ENCODE results near the gene PRAMEF12.

The PRAMEF12 gene

GRCh38 chr1:12738934-12739333, 34.6 kb upstream of the PRAMEF12 start:
- no peak for TF ChIP-seq CTCF (IDR thresholded peaks at IDR 0.05)
- Histone ChIP-seq H3K9me3 (ENCODE audit: control insufficient read depth, low read length) (no peaks in the 10 kb centered on the region), H3K4me3 (ENCODE audit: low read depth, low read length) (no peak overlapping the region), H3K4me1 (no peaks in the 10 kb centered on the region), H3K4me2 (ENCODE audit: low read length) (no peak overlapping the region), H2AFZ (no peak overlapping the region), H3K9ac (no peak overlapping the region), H3K79me2 (no peaks in the 10 kb centered on the region), H3K36me3 (ENCODE audit: control insufficient read depth, insufficient read depth, low read length) (no peaks in the 10 kb centered on the region), H3K27ac (no peak overlapping the region), H3K27me3 (ENCODE audit: control insufficient read depth, insufficient read depth, low read length) (no peaks in the 10 kb centered on the region)

- H3K9me3 ChIP-seq (ENCODE audit: control insufficient read depth, low read length), result no peaks in the 10 kb centered on the region
- no peak overlapping the region for H3K4me3 ChIP-seq (ENCODE audit: low read depth, low read length)
- no peaks in the 10 kb centered on the region for H3K36me3 ChIP-seq (ENCODE audit: control insufficient read depth, insufficient read depth, low read length)
- H3K27ac ChIP-seq, result no peak overlapping the region
- H3K9ac ChIP-seq, result no peak overlapping the region
- H3K27me3 ChIP-seq (ENCODE audit: control insufficient read depth, insufficient read depth, low read length), result no peaks in the 10 kb centered on the region
- H3K79me2 ChIP-seq, result no peaks in the 10 kb centered on the region
- H2AFZ ChIP-seq, result no peak overlapping the region
- H3K4me1 ChIP-seq, result no peaks in the 10 kb centered on the region
- no peak for TF ChIP-seq CTCF (IDR thresholded peaks at IDR 0.05)
- H3K4me2 ChIP-seq (ENCODE audit: low read length), result no peak overlapping the region
These were observed 33.9 kb upstream of the PRAMEF12 start for GRCh38 chr1:12739613-12740012.

- Histone ChIP-seq H3K9me3 (ENCODE audit: control insufficient read depth, low read length) (no peaks in the 10 kb centered on the region), H3K27me3 (ENCODE audit: control insufficient read depth, insufficient read depth, low read length) (no peaks in the 10 kb centered on the region), H3K4me2 (ENCODE audit: low read length) (no peak overlapping the region), H3K9ac (no peak overlapping the region), H3K79me2 (no peaks in the 10 kb centered on the region), H3K36me3 (ENCODE audit: control insufficient read depth, insufficient read depth, low read length) (no peaks in the 10 kb centered on the region), H3K4me3 (ENCODE audit: low read depth, low read length) (no peak overlapping the region), H3K27ac (no peak overlapping the region), H3K4me1 (no peaks in the 10 kb centered on the region), H2AFZ (no peak overlapping the region)
- no peak for TF ChIP-seq CTCF (IDR thresholded peaks at IDR 0.05)
These were observed 31.6 kb upstream of the PRAMEF12 start for GRCh38 chr1:12741946-12742345.

- Histone ChIP-seq H3K4me3 (ENCODE audit: low read depth, low read length) (no peak overlapping the region), H3K79me2 (no peaks in the 10 kb centered on the region), H3K4me2 (ENCODE audit: low read length) (no peak overlapping the region), H3K27me3 (ENCODE audit: control insufficient read depth, insufficient read depth, low read length) (no peaks in the 10 kb centered on the region), H3K36me3 (ENCODE audit: control insufficient read depth, insufficient read depth, low read length) (peaks cover 3% of the 10 kb centered on the region), H3K9ac (no peak overlapping the region), H2AFZ (no peak overlapping the region), H3K9me3 (ENCODE audit: control insufficient read depth, low read length) (no peaks in the 10 kb centered on the region), H3K4me1 (no peaks in the 10 kb centered on the region), H3K27ac (no peak overlapping the region)
- no peak for TF ChIP-seq CTCF (IDR thresholded peaks at IDR 0.05)
These were observed 28.2 kb upstream of the PRAMEF12 start for GRCh38 chr1:12745126-12745991.

GRCh38 chr1:12745992-12746323, 27.6 kb upstream of the PRAMEF12 start, which contains the start of gene CFAP107:
Gene CFAP107, plus strand, starts transcription at chr1:12746200. Its CDS starts 231 bp downstream, at chr1:12746431.
- Histone ChIP-seq H3K79me2 (no peaks in the 10 kb centered on the region), H3K27ac (no peak within 1 kb of the TSS), H3K4me2 (ENCODE audit: low read length) (no peak within 1 kb of the TSS)

More at GRCh38 chr1:12745992-12746323, 27.6 kb upstream of the PRAMEF12 start, which contains the start of gene CFAP107:
- TF ChIP-seq CTCF (IDR thresholded peaks at IDR 0.05), result no peak
- no peaks in the 10 kb centered on the region for H3K27me3 ChIP-seq (ENCODE audit: control insufficient read depth, insufficient read depth, low read length)
- no peak within 1 kb of the TSS for H3K4me3 ChIP-seq (ENCODE audit: low read depth, low read length)
- H3K4me1 ChIP-seq, result no peaks in the 10 kb centered on the region
- no peak within 1 kb of the TSS for H2AFZ ChIP-seq
- no peaks in the 10 kb centered on the region for H3K9me3 ChIP-seq (ENCODE audit: control insufficient read depth, low read length)
- H3K9ac ChIP-seq, result no peak within 1 kb of the TSS
- H3K36me3 ChIP-seq (ENCODE audit: control insufficient read depth, insufficient read depth, low read length), result peaks cover 3% of the 10 kb centered on the region
